GM12878 (cell line): ENCODE measurements around the gene TCF7L2. TPM values are rescaled to one million over a fixed set of nuclear protein-coding genes. Genes with fewer than 3 reads are reported as not detected.

Source experiments
- ATAC-seq: fragments of 200-7000 bp; cut with Tn5 transposase; 3 replicates; pipeline ENCODE4 v1.9.1; 2020; ENCODE audit warnings: mild to moderate bottlenecking, moderate library complexity
- BruUV-seq: library from RNA; stranded (reverse); fragments of 400-500 nt; replicated peaks from 2 replicates; lab custom pipeline; 2021; lab: Mats Ljungman, UMichigan
- CTCF ChIA-PET: fragments of 300-600 bp; sonication (Branson Sonifier 250); formaldehyde crosslinking; extraction: SDS; loops from one replicate; lab custom pipeline; 2021; ENCODE audit warnings: inconsistent platforms; lab: Yijun Ruan, JAX
- POLR2A ChIA-PET: fragments of 350-600 bp; formaldehyde crosslinking; extraction: SDS; loops from one replicate; lab custom pipeline; 2021; ENCODE audit warnings: inconsistent platforms; lab: Charles Lee
- RAD21 ChIA-PET: fragments of 300-600 bp; sonication (Branson Sonifier 250); formaldehyde crosslinking; loops from one replicate; lab custom pipeline; 2023; ENCODE audit warnings: antibody characterized with exemption; ENCODE audit not compliant: unreplicated experiment; lab: Charles Lee
- SMC1A ChIA-PET: fragments of 300-600 bp; sonication (Branson Sonifier 250); formaldehyde crosslinking; loops from one replicate; lab custom pipeline; 2023; ENCODE audit not compliant: unreplicated experiment, uncharacterized antibody; lab: Charles Lee
- DNase-seq: peaks from one replicate; pipeline ENCODE4 v3.0.0-alpha.2; 2011; ENCODE audit warnings: low read depth, low spot score
- FAIRE-seq: peaks from 3 replicates; lab custom pipeline; 2011; peaks lifted over from hg19 to GRCh38; lab: Jason Lieb, UNC
- H2AFZ ChIP-seq: 2 replicates; pipeline ENCODE4 v1.6.0; 2011; ENCODE audit warnings: low read depth, low read length, control low read depth; ENCODE audit not compliant: control insufficient read depth
- H3K27ac ChIP-seq: 2 replicates; pipeline ENCODE4 v1.5.1; 2011; ENCODE audit warnings: control low read depth; ENCODE audit not compliant: control insufficient read depth, insufficient read depth
- H3K27me3 ChIP-seq, 2 experiments: replicated peaks in 1 of 2; 2 replicates each; pipeline versions ENCODE4 v1.6.0 to v1.6.1; 2011; ENCODE audit warnings: low read length in 1 of 2; ENCODE audit not compliant: control insufficient read depth in 2 of 2, insufficient read depth in 2 of 2
- H3K36me3 ChIP-seq, 2 experiments: 2 replicates each; pipeline ENCODE4 v1.5.1; 2011; ENCODE audit warnings: low read length in 1 of 2; ENCODE audit not compliant: control insufficient read depth in 2 of 2, insufficient read depth in 2 of 2
- H3K4me1 ChIP-seq: 2 replicates; pipeline ENCODE4 v1.6.1; 2011; ENCODE audit warnings: mild to moderate bottlenecking, low read length, moderate library complexity, mixed read lengths; ENCODE audit not compliant: control insufficient read depth, insufficient read depth
- H3K4me2 ChIP-seq: 2 replicates; pipeline ENCODE4 v1.6.0; 2011; ENCODE audit warnings: control low read depth; ENCODE audit not compliant: control insufficient read depth, insufficient read depth
- H3K4me3 ChIP-seq: fragments of 200-600 bp; sonication (generic); 2 replicates; pipeline ENCODE4 v1.5.1; 2016
- H3K79me2 ChIP-seq: 2 replicates; pipeline ENCODE4 v1.6.0; 2011; ENCODE audit warnings: low read length; ENCODE audit not compliant: control insufficient read depth, insufficient read depth
- H3K9ac ChIP-seq: 2 replicates; pipeline ENCODE4 v1.8.0; 2011; ENCODE audit warnings: low read length, control low read depth, mixed read lengths; ENCODE audit not compliant: control insufficient read depth, insufficient read depth
- H3K9me3 ChIP-seq: replicated peaks from 3 replicates; pipeline ENCODE4 v1.5.1; 2011; ENCODE audit warnings: mild to moderate bottlenecking, low read length; ENCODE audit not compliant: control insufficient read depth, insufficient read depth
- H4K20me1 ChIP-seq: 2 replicates; pipeline ENCODE4 v1.6.0; 2011; ENCODE audit not compliant: control insufficient read depth, insufficient read depth
- ATF2 ChIP-seq: IDR thresholded peaks from 2 replicates; pipeline ENCODE4 v1.6.1; 2012; ENCODE audit warnings: low read length, inconsistent platforms
- ATF7 ChIP-seq: fragments of 450-650 bp; IDR thresholded peaks from 2 replicates; pipeline ENCODE4 v1.6.1; 2016; ENCODE audit warnings: low read depth, mild to moderate bottlenecking
- BMI1 ChIP-seq: fragments of 450-650 bp; IDR thresholded peaks from 2 replicates; pipeline ENCODE4 v1.6.1; 2016; ENCODE audit warnings: mild to moderate bottlenecking, moderate library complexity, borderline replicate concordance
- CREB1 ChIP-seq: IDR thresholded peaks from 2 replicates; pipeline ENCODE4 v1.6.1; 2012; ENCODE audit warnings: low read depth, mild to moderate bottlenecking, inconsistent platforms
- CREM ChIP-seq: IDR thresholded peaks from 2 replicates; pipeline ENCODE4 v1.6.1; 2014; ENCODE audit warnings: antibody characterized with exemption, low read depth
- HCFC1 ChIP-seq: fragments of 150-350 bp; IDR thresholded peaks from 2 replicates; pipeline ENCODE4 v1.6.1; 2014; ENCODE audit warnings: low read length
- HDAC2 ChIP-seq: fragments of 200-600 bp; sonication (generic); IDR thresholded peaks from 2 replicates; pipeline ENCODE4 v1.6.1; 2017
- IKZF1 ChIP-seq: fragments of 450-650 bp; conservative IDR thresholded peaks from 2 replicates; pipeline ENCODE4 v1.6.1; 2017; ENCODE audit warnings: antibody characterized with exemption, mild to moderate bottlenecking
- NR2C1 ChIP-seq: fragments of 450-650 bp; IDR thresholded peaks from 2 replicates; pipeline ENCODE4 v1.6.1; 2017; ENCODE audit warnings: antibody characterized with exemption, mild to moderate bottlenecking, moderate library complexity
- NRF1 ChIP-seq: conservative IDR thresholded peaks from 2 replicates; pipeline ENCODE4 v1.6.1; 2011; ENCODE audit warnings: mild to moderate bottlenecking, low read depth, low read length, improper control_type of control experiment
- PAX8 ChIP-seq: fragments of 450-650 bp; IDR thresholded peaks from 2 replicates; pipeline ENCODE4 v1.6.1; 2017; ENCODE audit warnings: mild to moderate bottlenecking, moderate library complexity
- PML ChIP-seq: IDR thresholded peaks from 2 replicates; pipeline ENCODE4 v1.6.1; 2012; ENCODE audit warnings: low read length, inconsistent platforms
- POLR2A ChIP-seq: IDR thresholded peaks from 2 replicates; pipeline ENCODE4 v1.6.1; 2011; ENCODE audit warnings: low read depth, mild to moderate bottlenecking, low read length
- POLR2AphosphoS2 ChIP-seq: IDR thresholded peaks from 2 replicates; pipeline ENCODE4 v1.6.1; 2011; ENCODE audit warnings: low read depth, mild to moderate bottlenecking, low read length, improper control_type of control experiment, moderate library complexity
- POLR2AphosphoS5 ChIP-seq: IDR thresholded peaks from 2 replicates; pipeline ENCODE4 v1.6.1; 2011; ENCODE audit warnings: mild to moderate bottlenecking, low read length, inconsistent platforms
- RBBP5 ChIP-seq: fragments of 200-600 bp; sonication (generic); conservative IDR thresholded peaks from 2 replicates; pipeline ENCODE4 v1.6.1; 2016
- SIN3A ChIP-seq: IDR thresholded peaks from 2 replicates; pipeline ENCODE4 v1.6.1; 2012; ENCODE audit warnings: low read depth, low read length, improper control_type of control experiment
- SMARCA5 ChIP-seq: fragments of 450-650 bp; IDR thresholded peaks from 2 replicates; pipeline ENCODE4 v1.6.1; 2017; ENCODE audit warnings: mild to moderate bottlenecking
- TCF3 ChIP-seq: IDR thresholded peaks from 2 replicates; pipeline ENCODE4 v1.6.1; 2012; ENCODE audit warnings: low read depth, mild to moderate bottlenecking, low read length, borderline replicate concordance; ENCODE audit not compliant: insufficient read depth
- ZBTB33 ChIP-seq: fragments of 450-650 bp; IDR thresholded peaks from 2 replicates; pipeline ENCODE4 v1.6.1; 2017; ENCODE audit warnings: mild to moderate bottlenecking
- ZNF217 ChIP-seq: fragments of 450-650 bp; IDR thresholded peaks from 2 replicates; pipeline ENCODE4 v1.6.1; 2017; ENCODE audit warnings: antibody characterized with exemption, mild to moderate bottlenecking
- ZNF274 ChIP-seq: IDR thresholded peaks from one replicate; pipeline ENCODE4 v1.8.0; 2011; ENCODE audit not compliant: insufficient read length, insufficient read depth
- WGBS: methylation state at CpG from one replicate; pipeline ENCODE4 v1.1.6; 2016; ENCODE audit warnings: low lambda C conversion rate; ENCODE audit not compliant: insufficient replicate concordance, insufficient coverage; ENCODE audit errors: missing lambda C conversion rate; 5-methylcytosine and 5-hydroxymethylcytosine counted together
- in situ Hi-C: fragments of 300-500 bp; cut with MboI; formaldehyde crosslinking; loops from 9 replicates; pipeline ENCODE4 v1.14.3; 2018; ENCODE audit warnings: mixed read lengths
- intact Hi-C: fragments of 100-400 bp; cut with micrococcal nuclease; formaldehyde crosslinking; loops from one replicate; pipeline ENCODE4 v1.14.2; 2022; ENCODE audit not compliant: unreplicated experiment
- polyA plus RNA-seq, 11 experiments: library from polyadenylated mRNA; depleted of rRNA in 4 of 11; unstranded in 6 of 11; stranded (reverse) in 5 of 11; fragments of >200 nt; fragmentation: Nextera tagmentation in 4 of 11; fragmentation: Illumina TruSeq in 1 of 11; extraction: Ambion mirVana in 4 of 11; extraction: Trizol in 1 of 11; gene quantifications; 1 replicate in 1 of 11; 2 replicates in 10 of 11; pipeline versions ENCODE4 v1.2.1 to v1.2.3, GENCODE V29; 2011 to 2016; ENCODE audit warnings: inconsistent platforms in 2 of 11, missing spikeins in 2 of 11, low read depth in 1 of 11
- total RNA-seq, 4 experiments: library from RNA; depleted of rRNA in 3 of 4; stranded (reverse); fragments of >200 nt in 3 of 4; fragmentation: Illumina TruSeq in 1 of 4; extraction: Trizol in 1 of 4; gene quantifications; 2 replicates each; pipeline versions ENCODE4 v1.2.1 to v1.2.3, GENCODE V29; 2013 to 2021
- TF ChIP-seq, protein P1 (sequence below), 3 experiments: IDR thresholded peaks in 2 of 3; conservative IDR thresholded peaks in 1 of 3; 2 replicates each; pipeline ENCODE4 v1.5.1; 2011; ENCODE audit warnings: low read depth in 3 of 3, low read length in 3 of 3, mild to moderate bottlenecking in 3 of 3, control low read depth in 2 of 3, moderate library complexity in 2 of 3, inconsistent platforms in 1 of 3, mixed read lengths in 1 of 3; ENCODE audit not compliant: control insufficient read depth in 2 of 3, insufficient read depth in 1 of 3; ENCODE audit errors: extremely low read depth in 1 of 3

The TCF7L2 gene
- total and polyA plus RNA-seq, 10 of the 15 experiments (the other 5 are each of a cell fraction or from before 2014, with no cell fraction given) = 0.02 to 1.1 (median 0.35) TPM; not detected in 4

DNA sequence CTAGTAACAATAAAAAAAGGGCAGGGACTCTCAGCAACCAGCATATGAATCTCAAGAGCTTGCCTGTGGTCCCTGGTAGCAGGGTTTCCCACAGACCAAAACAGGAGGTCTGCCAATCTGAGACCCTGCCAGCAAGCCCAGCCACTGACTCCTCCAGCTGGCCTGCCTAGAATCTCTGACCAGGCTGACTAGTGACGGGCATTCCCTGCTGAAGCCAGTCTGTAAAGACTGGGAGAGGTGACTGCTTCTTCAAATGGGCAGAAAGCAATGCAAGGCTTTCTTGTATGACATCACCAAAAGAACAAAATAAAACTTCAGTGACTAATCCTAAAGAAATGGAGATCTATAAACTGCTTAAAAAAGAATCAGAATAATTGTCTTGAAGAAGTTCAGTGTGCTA lies 249.4 kb downstream of the TCF7L2 start (continued):
- TF ChIP-seq NRF1 (no peak), HCFC1 (no peak), CREM (no peak), ZNF217 (no peak), SIN3A (no peak), ZNF274 (no peak), RBBP5 (no peak)

GRCh38 chr10:113202011-113202410 lies 252.0 kb downstream of the TCF7L2 start:
- intact Hi-C loops = no loop called here
- RAD21 ChIA-PET = no interaction called here
- H3K4me1 ChIP-seq = no peaks in the 10 kb centered on the region
- no peaks in the 10 kb centered on the region for H3K79me2 ChIP-seq
- no peak overlapping the region for H2AFZ ChIP-seq
- ATAC-seq (no peak), DNase-seq (no peak), FAIRE-seq (no peak)
- H3K4me2 ChIP-seq = no peak overlapping the region
- H3K9ac ChIP-seq = no peak overlapping the region
- no peak overlapping the region for H3K27ac ChIP-seq
- no peak overlapping the region for H3K4me3 ChIP-seq
- no peaks in the 10 kb centered on the region for H3K27me3 ChIP-seq
- in situ Hi-C loops = no loop called here
- CTCF ChIA-PET = no interaction called here
- H3K36me3 ChIP-seq = no peaks in the 10 kb centered on the region
- H4K20me1 ChIP-seq = no peaks in the 10 kb centered on the region
- WGBS = 50% methylated on average over 4 of the region's 4 CpGs
- no TSS peak for BruUV-seq
- POLR2A ChIA-PET = no interaction called here
- SMC1A ChIA-PET = no interaction called here
- no peaks in the 10 kb centered on the region for H3K9me3 ChIP-seq
- TF ChIP-seq IKZF1 = no peak
- TF ChIP-seq BMI1 = no peak
- TF ChIP-seq NR2C1 = no peak
- no peak for TF ChIP-seq ATF7
- no peak for TF ChIP-seq TCF3
- no peak for TF ChIP-seq CREB1
- no peak for TF ChIP-seq POLR2AphosphoS5
- TF ChIP-seq ZBTB33 = no peak
- TF ChIP-seq HDAC2 = no peak
- TF ChIP-seq, protein P1, sequence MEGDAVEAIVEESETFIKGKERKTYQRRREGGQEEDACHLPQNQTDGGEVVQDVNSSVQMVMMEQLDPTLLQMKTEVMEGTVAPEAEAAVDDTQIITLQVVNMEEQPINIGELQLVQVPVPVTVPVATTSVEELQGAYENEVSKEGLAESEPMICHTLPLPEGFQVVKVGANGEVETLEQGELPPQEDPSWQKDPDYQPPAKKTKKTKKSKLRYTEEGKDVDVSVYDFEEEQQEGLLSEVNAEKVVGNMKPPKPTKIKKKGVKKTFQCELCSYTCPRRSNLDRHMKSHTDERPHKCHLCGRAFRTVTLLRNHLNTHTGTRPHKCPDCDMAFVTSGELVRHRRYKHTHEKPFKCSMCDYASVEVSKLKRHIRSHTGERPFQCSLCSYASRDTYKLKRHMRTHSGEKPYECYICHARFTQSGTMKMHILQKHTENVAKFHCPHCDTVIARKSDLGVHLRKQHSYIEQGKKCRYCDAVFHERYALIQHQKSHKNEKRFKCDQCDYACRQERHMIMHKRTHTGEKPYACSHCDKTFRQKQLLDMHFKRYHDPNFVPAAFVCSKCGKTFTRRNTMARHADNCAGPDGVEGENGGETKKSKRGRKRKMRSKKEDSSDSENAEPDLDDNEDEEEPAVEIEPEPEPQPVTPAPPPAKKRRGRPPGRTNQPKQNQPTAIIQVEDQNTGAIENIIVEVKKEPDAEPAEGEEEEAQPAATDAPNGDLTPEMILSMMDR (IDR thresholded peaks at IDR 0.05 in 2 of 3, conservative IDR thresholded peaks at IDR 0.05 in 1 of 3; ENCODE audit: control insufficient read depth in 2 of 3, extremely low read depth in 1 of 3, insufficient read depth in 1 of 3, low read depth in 3 of 3, low read length in 3 of 3) = no peak
- TF ChIP-seq POLR2AphosphoS2 = no peak
- no peak for TF ChIP-seq SMARCA5
- TF ChIP-seq PML = no peak
- TF ChIP-seq PAX8 = no peak
- no peak for TF ChIP-seq POLR2A
- no peak for TF ChIP-seq ATF2
